HepG2 (cell line): ENCODE measurements around the gene COL6A6. TPM values are rescaled to one million over a fixed set of nuclear protein-coding genes. Genes with fewer than 3 reads are reported as not detected.
A peak's percentile ranks its signal among the peaks of the same experiment; 100 is the strongest.

ENCODE experiments used
- ATAC-seq: fragments of 200-7000 bp; cut with Tn5 transposase; 3 replicates; pipeline ENCODE4 v1.9.1; 2020; ENCODE audit warnings: mild to moderate bottlenecking, moderate library complexity
- BruUV-seq: library from RNA; stranded (reverse); fragments of 400-500 nt; replicated peaks from 2 replicates; lab custom pipeline; 2021; lab: Mats Ljungman, UMichigan
- CTCF ChIA-PET: fragments of 300-600 bp; formaldehyde crosslinking; extraction: SDS; loops from one replicate; lab custom pipeline; 2021; ENCODE audit warnings: low total read pairs, inconsistent platforms, low intra/inter-chr PET ratio; lab: Yijun Ruan, JAX
- POLR2A ChIA-PET: fragments of 350-600 bp; sonication (Branson Sonifier 250); formaldehyde crosslinking; loops from one replicate; lab custom pipeline; 2020; ENCODE audit warnings: antibody characterized with exemption, inconsistent platforms; lab: Yijun Ruan, JAX
- DNase-seq: peaks from one replicate; pipeline ENCODE4 v3.0.0-alpha.2; 2015; ENCODE audit warnings: low spot score
- FAIRE-seq: peaks from 3 replicates; lab custom pipeline; 2011; peaks lifted over from hg19 to GRCh38; lab: Jason Lieb, UNC
- H2AFZ ChIP-seq: one replicate; pipeline ENCODE4 v1.6.1; 2011; ENCODE audit warnings: low read length, inconsistent platforms
- H3K27ac ChIP-seq: fragments of 300-600 bp; 3 replicates; pipeline ENCODE4 v1.8.0; 2011; ENCODE audit warnings: mixed run types, mild to moderate bottlenecking, mixed read lengths, low read length, inconsistent platforms; ENCODE audit not compliant: insufficient read depth; ENCODE audit errors: extremely low read length
- H3K27me3 ChIP-seq, 2 experiments: fragments of 200-600 bp in 1 of 2; 2 replicates in 1 of 2; 3 replicates in 1 of 2; pipeline versions ENCODE4 v1.6.0 to v1.8.0; 2011; ENCODE audit warnings: low read length in 2 of 2, mild to moderate bottlenecking in 2 of 2, moderate library complexity in 2 of 2, inconsistent platforms in 1 of 2; ENCODE audit not compliant: insufficient read depth in 2 of 2, control insufficient read depth in 1 of 2
- H3K36me3 ChIP-seq, 2 experiments: fragments of 200-600 bp in 1 of 2; replicated peaks in 1 of 2; 2 replicates in 1 of 2; 3 replicates in 1 of 2; pipeline versions ENCODE4 v1.5.1 to v1.8.0; 2011; ENCODE audit warnings: low read length in 2 of 2, inconsistent platforms in 1 of 2; ENCODE audit not compliant: insufficient read depth in 2 of 2, control insufficient read depth in 1 of 2
- H3K4me1 ChIP-seq: 2 replicates; pipeline ENCODE4 v1.5.1; 2012; ENCODE audit warnings: low read length, inconsistent platforms; ENCODE audit not compliant: insufficient read depth
- H3K4me2 ChIP-seq: 2 replicates; pipeline ENCODE4 v1.6.0; 2011; ENCODE audit warnings: low read depth, low read length, inconsistent platforms
- H3K4me3 ChIP-seq, 3 experiments: fragments of 200-600 bp in 1 of 3; sonication (generic), shearing (Covaris generic) in 1 of 3; replicated peaks in 1 of 3; 2 replicates each; pipeline ENCODE4 v1.5.1; 2011 to 2016; ENCODE audit warnings: low read length in 3 of 3, inconsistent platforms in 2 of 3, low read depth in 2 of 3, mild to moderate bottlenecking in 2 of 3, control low read depth in 1 of 3, mixed read lengths in 1 of 3; ENCODE audit not compliant: insufficient read depth in 1 of 3
- H3K79me2 ChIP-seq: one replicate; pipeline ENCODE4 v1.6.1; 2011; ENCODE audit warnings: low read length, inconsistent platforms; ENCODE audit not compliant: insufficient read depth
- H3K9ac ChIP-seq: 2 replicates; pipeline ENCODE4 v1.6.0; 2011; ENCODE audit warnings: mild to moderate bottlenecking, low read depth, low read length, inconsistent platforms; ENCODE audit not compliant: insufficient read depth
- H3K9me3 ChIP-seq: 2 replicates; pipeline ENCODE4 v1.5.1; 2012; ENCODE audit warnings: mild to moderate bottlenecking, low read length
- H4K20me1 ChIP-seq: 2 replicates; pipeline ENCODE4 v1.6.0; 2011; ENCODE audit warnings: inconsistent platforms, mild to moderate bottlenecking, low read length, moderate library complexity; ENCODE audit not compliant: insufficient read depth
- ATF2 ChIP-seq: sonication (generic); formaldehyde crosslinking; IDR thresholded peaks from 2 replicates; pipeline ENCODE4 v1.4.0; 2020; ENCODE audit warnings: missing genetic modification reagents
- CHCHD3 ChIP-seq: sonication (generic); formaldehyde crosslinking; IDR thresholded peaks from 2 replicates; pipeline ENCODE4 v1.8.0; 2022; ENCODE audit warnings: mild to moderate bottlenecking, missing genetic modification reagents, moderate library complexity
- CTCF ChIP-seq: sonication (generic); formaldehyde crosslinking; IDR thresholded peaks from 2 replicates; pipeline ENCODE4 v1.5.0; 2020; ENCODE audit warnings: mild to moderate bottlenecking, missing genetic modification reagents, moderate library complexity
- NRL ChIP-seq: sonication (generic); formaldehyde crosslinking; IDR thresholded peaks from 2 replicates; pipeline ENCODE4 v1.5.0; 2020; ENCODE audit warnings: missing genetic modification reagents, mild to moderate bottlenecking, moderate library complexity, borderline replicate concordance
- TEAD2 ChIP-seq: sonication (generic); formaldehyde crosslinking; IDR thresholded peaks from 2 replicates; pipeline ENCODE4 v1.9.0; 2021; ENCODE audit warnings: missing genetic modification reagents
- ZFP1 ChIP-seq: IDR thresholded peaks from 2 replicates; pipeline ENCODE4 v1.6.1; 2016
- ZMYM3 ChIP-seq: sonication (generic); formaldehyde crosslinking; IDR thresholded peaks from 2 replicates; pipeline ENCODE4 v1.5.1; 2020; ENCODE audit warnings: mild to moderate bottlenecking, missing genetic modification reagents
- ZNF275 ChIP-seq: sonication (generic); formaldehyde crosslinking; IDR thresholded peaks from 2 replicates; pipeline ENCODE4 v1.8.0; 2022; ENCODE audit warnings: missing genetic modification reagents, mild to moderate bottlenecking, inconsistent platforms, borderline replicate concordance
- ZNF713 ChIP-seq: sonication (generic); formaldehyde crosslinking; IDR thresholded peaks from 2 replicates; pipeline ENCODE4 v1.4.0; 2020; ENCODE audit warnings: mild to moderate bottlenecking, missing genetic modification reagents
- ZSCAN30 ChIP-seq: sonication (generic); formaldehyde crosslinking; IDR thresholded peaks from 2 replicates; pipeline ENCODE4 v1.5.0; 2020; ENCODE audit warnings: mild to moderate bottlenecking, missing genetic modification reagents
- WGBS: methylation state at CpG from one replicate; pipeline ENCODE4 v1.1.6; 2017; ENCODE audit warnings: low lambda C conversion rate; 5-methylcytosine and 5-hydroxymethylcytosine counted together
- in situ Hi-C: cut with HindIII; loops from 2 replicates; pipeline ENCODE4 v1.10.0; 2017; ENCODE audit warnings: low pct_unique_long_range_greater_than_20kb; ENCODE audit not compliant: extremely low pct_ligation_motif_present
- intact Hi-C: fragments of 100-400 bp; cut with micrococcal nuclease; formaldehyde crosslinking; loops from one replicate; pipeline ENCODE4 v1.10.0; 2022; ENCODE audit not compliant: unreplicated experiment
- polyA plus RNA-seq, 8 experiments: library from polyadenylated mRNA; depleted of rRNA in 3 of 8; stranded (reverse) in 7 of 8; unstranded in 1 of 8; fragments of >200 nt; fragmentation: Illumina TruSeq in 4 of 8; extraction: Trizol in 4 of 8; gene quantifications; 2 replicates each; pipeline versions ENCODE4 v1.2.1 to v1.2.3, GENCODE V29; 2011 to 2016; ENCODE audit warnings: low read depth in 4 of 8, missing spikeins in 1 of 8, mixed read lengths in 1 of 8; ENCODE audit not compliant: insufficient read depth in 1 of 8
- total RNA-seq, 5 experiments: library from RNA; depleted of rRNA; stranded (reverse); fragments of >200 nt; fragmentation: Illumina TruSeq; extraction: Trizol; gene quantifications; 2 replicates each; pipeline ENCODE4 v1.2.3, GENCODE V29; 2016; ENCODE audit warnings: low read depth in 1 of 5

COL6A6 gene
- total and polyA plus RNA-seq, 2 of the 13 experiments (the other 11 are each of a cell fraction or from before 2014, with no cell fraction given): not detected

GRCh38 chr3:130473416-130473815, 43.6 kb upstream of the COL6A6 start (continued):
- TF ChIP-seq ZNF713 (no peak), ZFP1 (CRISPR knock-in tag) (no peak)

GRCh38 chr3:130480736-130481135, 36.2 kb upstream of the COL6A6 start:
- intact Hi-C loops (no loop called here), in situ Hi-C loops (no loop called here)
- no peak for DNase-seq
- Histone ChIP-seq H3K4me3 (no peak overlapping the region), H3K9me3 (no peaks in the 10 kb centered on the region), H3K79me2 (no peaks in the 10 kb centered on the region), H3K27me3 (no peaks in the 10 kb centered on the region), H4K20me1 (no peaks in the 10 kb centered on the region), H3K9ac (no peak overlapping the region), H2AFZ (no peak overlapping the region), H3K4me1 (no peaks in the 10 kb centered on the region), H3K27ac (no peak overlapping the region), H3K36me3 (no peaks in the 10 kb centered on the region), H3K4me2 (no peak overlapping the region)
- ATAC-seq: no peak
- TF ChIP-seq ATF2: no peak
- no peak for TF ChIP-seq ZNF275 (CRISPR knock-in tag)
- TF ChIP-seq TEAD2 (CRISPR knock-in tag): no peak
- TF ChIP-seq CTCF: 0 out of 2 replicates have a peak, but pooled peaks have one; percentile 11
- TF ChIP-seq ZSCAN30 (CRISPR knock-in tag): no peak
- TF ChIP-seq CHCHD3 (CRISPR knock-in tag): no peak
- no peak for TF ChIP-seq NRL (CRISPR knock-in tag)
- TF ChIP-seq ZMYM3 (CRISPR knock-in tag): no peak
- 0% methylated on average over 4 of the region's 4 CpGs for whole genome bisulfite sequencing
- ChIA-PET CTCF (no interaction called here), POLR2A (no interaction called here)
- no TSS peak for BruUV-seq
- no peak for FAIRE-seq
